ENCODE results near the gene CRACR2B.

CRACR2B gene

DNA sequence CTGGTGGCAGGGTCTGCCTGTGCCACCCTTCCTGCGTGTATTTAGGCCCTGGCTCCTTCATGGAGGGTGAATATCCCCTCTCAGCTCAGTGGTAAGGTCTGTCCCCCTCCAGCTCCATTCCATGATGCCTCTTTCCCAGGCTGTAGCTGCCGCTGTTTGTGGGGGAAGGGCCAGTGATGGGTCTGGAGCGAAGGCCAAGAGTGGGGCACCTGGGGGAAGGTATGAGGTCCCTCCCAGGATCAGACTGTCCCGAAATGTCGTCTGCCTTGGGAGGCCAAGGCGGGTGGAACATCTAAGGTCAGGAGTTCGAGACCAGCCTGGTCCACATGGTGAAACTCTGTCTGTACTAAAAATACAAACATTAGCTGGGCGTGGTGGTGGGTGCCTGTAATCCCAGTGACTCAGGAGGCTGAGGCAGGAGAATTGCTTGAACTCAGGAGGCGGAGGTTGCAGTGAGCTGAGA lies 6.2 kb downstream of the CRACR2B start:
- H3K4me3 ChIP-seq (replicated peaks; ENCODE audit: insufficient read depth, low read length): peak overlapping the region; percentile 63
- no peak overlapping the region for H3K27ac ChIP-seq (replicated peaks)
- DNase-seq (ENCODE audit: low read depth in 1 of 2, low spot score in 1 of 2): no peak
- peaks cover 9% of the 10 kb centered on the region for H3K27me3 ChIP-seq (ENCODE audit: insufficient read depth, poor library complexity, severe bottlenecking)
- no peak for TF ChIP-seq GABPA (IDR thresholded peaks at IDR 0.05; ENCODE audit: low read depth)
- TF ChIP-seq, protein P1, sequence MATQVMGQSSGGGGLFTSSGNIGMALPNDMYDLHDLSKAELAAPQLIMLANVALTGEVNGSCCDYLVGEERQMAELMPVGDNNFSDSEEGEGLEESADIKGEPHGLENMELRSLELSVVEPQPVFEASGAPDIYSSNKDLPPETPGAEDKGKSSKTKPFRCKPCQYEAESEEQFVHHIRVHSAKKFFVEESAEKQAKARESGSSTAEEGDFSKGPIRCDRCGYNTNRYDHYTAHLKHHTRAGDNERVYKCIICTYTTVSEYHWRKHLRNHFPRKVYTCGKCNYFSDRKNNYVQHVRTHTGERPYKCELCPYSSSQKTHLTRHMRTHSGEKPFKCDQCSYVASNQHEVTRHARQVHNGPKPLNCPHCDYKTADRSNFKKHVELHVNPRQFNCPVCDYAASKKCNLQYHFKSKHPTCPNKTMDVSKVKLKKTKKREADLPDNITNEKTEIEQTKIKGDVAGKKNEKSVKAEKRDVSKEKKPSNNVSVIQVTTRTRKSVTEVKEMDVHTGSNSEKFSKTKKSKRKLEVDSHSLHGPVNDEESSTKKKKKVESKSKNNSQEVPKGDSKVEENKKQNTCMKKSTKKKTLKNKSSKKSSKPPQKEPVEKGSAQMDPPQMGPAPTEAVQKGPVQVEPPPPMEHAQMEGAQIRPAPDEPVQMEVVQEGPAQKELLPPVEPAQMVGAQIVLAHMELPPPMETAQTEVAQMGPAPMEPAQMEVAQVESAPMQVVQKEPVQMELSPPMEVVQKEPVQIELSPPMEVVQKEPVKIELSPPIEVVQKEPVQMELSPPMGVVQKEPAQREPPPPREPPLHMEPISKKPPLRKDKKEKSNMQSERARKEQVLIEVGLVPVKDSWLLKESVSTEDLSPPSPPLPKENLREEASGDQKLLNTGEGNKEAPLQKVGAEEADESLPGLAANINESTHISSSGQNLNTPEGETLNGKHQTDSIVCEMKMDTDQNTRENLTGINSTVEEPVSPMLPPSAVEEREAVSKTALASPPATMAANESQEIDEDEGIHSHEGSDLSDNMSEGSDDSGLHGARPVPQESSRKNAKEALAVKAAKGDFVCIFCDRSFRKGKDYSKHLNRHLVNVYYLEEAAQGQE (IDR thresholded peaks at IDR 0.05; ENCODE audit: insufficient replicate concordance, low read depth): no peak
- TF ChIP-seq SPI1 (IDR thresholded peaks at IDR 0.05; ENCODE audit: borderline replicate concordance, low read depth): no peak
- TF ChIP-seq, protein P2, sequence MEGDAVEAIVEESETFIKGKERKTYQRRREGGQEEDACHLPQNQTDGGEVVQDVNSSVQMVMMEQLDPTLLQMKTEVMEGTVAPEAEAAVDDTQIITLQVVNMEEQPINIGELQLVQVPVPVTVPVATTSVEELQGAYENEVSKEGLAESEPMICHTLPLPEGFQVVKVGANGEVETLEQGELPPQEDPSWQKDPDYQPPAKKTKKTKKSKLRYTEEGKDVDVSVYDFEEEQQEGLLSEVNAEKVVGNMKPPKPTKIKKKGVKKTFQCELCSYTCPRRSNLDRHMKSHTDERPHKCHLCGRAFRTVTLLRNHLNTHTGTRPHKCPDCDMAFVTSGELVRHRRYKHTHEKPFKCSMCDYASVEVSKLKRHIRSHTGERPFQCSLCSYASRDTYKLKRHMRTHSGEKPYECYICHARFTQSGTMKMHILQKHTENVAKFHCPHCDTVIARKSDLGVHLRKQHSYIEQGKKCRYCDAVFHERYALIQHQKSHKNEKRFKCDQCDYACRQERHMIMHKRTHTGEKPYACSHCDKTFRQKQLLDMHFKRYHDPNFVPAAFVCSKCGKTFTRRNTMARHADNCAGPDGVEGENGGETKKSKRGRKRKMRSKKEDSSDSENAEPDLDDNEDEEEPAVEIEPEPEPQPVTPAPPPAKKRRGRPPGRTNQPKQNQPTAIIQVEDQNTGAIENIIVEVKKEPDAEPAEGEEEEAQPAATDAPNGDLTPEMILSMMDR (IDR thresholded peaks at IDR 0.05; ENCODE audit: insufficient read depth, low read length): no peak
- no peak for TF ChIP-seq POLR2AphosphoS5 (IDR thresholded peaks at IDR 0.05; ENCODE audit: low read depth)

DNA sequence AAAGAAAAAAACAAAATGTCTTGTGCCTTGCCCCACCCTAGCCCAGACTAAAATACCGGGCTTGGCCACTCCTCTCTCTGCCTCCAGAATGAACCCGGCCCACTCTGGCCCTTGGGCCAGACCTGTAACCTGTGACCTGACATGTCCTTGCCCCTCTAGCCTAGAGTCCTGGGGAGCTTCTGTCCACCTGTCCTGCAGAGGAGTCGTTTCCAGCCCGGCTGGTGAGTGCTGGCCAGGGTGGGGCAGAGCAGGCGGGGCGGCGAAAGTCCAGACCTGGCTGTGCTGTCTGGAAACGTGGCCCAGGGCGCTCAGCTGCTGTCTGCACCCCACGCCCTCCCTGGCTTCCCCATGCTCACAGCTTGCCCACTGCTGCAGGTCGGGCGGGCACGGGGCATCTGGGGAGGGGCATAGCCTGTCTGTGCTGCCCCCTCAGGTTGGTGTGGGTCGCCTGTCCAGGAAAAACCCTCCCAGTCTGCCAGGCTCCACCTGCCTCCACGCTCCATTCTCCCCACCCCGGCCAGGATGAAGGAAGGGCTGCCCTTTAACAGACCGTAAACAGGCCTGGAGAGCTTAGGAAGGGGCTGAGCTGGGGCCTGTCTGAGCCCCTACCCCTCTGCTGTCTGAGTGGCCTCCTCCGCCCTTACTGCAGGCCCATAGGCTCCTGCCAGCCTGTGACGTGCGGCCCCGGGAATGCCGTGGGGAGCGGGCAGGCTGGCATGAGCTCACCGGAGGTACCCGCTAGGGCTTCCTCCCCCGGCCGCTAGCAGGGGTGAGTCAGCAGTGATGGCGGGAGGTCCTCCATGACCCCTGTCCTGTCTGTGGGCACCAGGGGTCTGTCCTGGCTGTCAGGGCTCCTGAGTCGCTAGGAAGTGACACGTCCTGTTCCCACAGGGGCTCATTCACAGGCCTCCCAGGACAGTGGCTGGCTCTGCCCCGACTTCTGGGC lies 6.9 kb downstream of the CRACR2B start:
- H3K27me3 ChIP-seq (ENCODE audit: insufficient read depth, poor library complexity, severe bottlenecking): peaks cover 9% of the 10 kb centered on the region
- DNase-seq (ENCODE audit: low read depth in 1 of 2, low spot score in 1 of 2): no peak
- H3K27ac ChIP-seq (replicated peaks): no peak overlapping the region
- TF ChIP-seq, protein P2 (IDR thresholded peaks at IDR 0.05; ENCODE audit: insufficient read depth, low read length): no peak
- TF ChIP-seq, protein P1 (IDR thresholded peaks at IDR 0.05; ENCODE audit: insufficient replicate concordance, low read depth): no peak
- no peak for TF ChIP-seq GABPA (IDR thresholded peaks at IDR 0.05; ENCODE audit: low read depth)
- no peak for TF ChIP-seq POLR2AphosphoS5 (IDR thresholded peaks at IDR 0.05; ENCODE audit: low read depth)
- TF ChIP-seq SPI1 (IDR thresholded peaks at IDR 0.05; ENCODE audit: borderline replicate concordance, low read depth): no peak
- H3K4me3 ChIP-seq (replicated peaks; ENCODE audit: insufficient read depth, low read length): no peak overlapping the region

DNA sequence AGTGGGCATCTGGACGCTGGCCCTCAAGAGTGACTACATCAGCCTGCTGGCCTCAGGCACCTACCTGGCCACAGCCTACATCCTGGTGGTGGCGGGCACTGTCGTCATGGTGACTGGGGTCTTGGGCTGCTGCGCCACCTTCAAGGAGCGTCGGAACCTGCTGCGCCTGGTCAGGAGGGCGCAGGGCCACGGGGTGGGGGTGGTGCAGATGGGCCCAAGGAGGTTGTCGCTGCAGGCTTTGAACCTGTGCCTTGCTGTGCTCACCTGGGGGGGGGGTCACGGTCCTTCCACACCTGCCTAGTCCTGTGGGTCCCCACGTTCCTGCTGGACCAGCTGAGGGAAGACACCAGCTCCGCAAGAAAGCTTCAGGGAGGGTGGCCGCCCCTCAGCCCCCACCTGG lies 8.6 kb downstream of the CRACR2B start:
- no peak overlapping the region for H3K27ac ChIP-seq (replicated peaks)
- DNase-seq (ENCODE audit: low read depth in 1 of 2, low spot score in 1 of 2): no peak
- H3K4me3 ChIP-seq (replicated peaks; ENCODE audit: insufficient read depth, low read length): no peak overlapping the region
- TF ChIP-seq POLR2AphosphoS5 (IDR thresholded peaks at IDR 0.05; ENCODE audit: low read depth): no peak
- TF ChIP-seq, protein P1 (IDR thresholded peaks at IDR 0.05; ENCODE audit: insufficient replicate concordance, low read depth): no peak
- no peaks in the 10 kb centered on the region for H3K27me3 ChIP-seq (ENCODE audit: insufficient read depth, poor library complexity, severe bottlenecking)
